H1 (cell line): Measurements from ENCODE around the gene CYTH1. TPM values are rescaled to one million over a fixed set of nuclear protein-coding genes. Genes with fewer than 3 reads are reported as not detected.

Experiments used
- CTCF ChIP-seq, 3 experiments: IDR thresholded peaks; 1 replicate in 2 of 3; 2 replicates in 1 of 3; pipeline versions ENCODE4 v1.5.1 to v1.6.1; 2011; ENCODE audit warnings: low read length in 3 of 3, mild to moderate bottlenecking in 3 of 3, inconsistent platforms in 2 of 3, low read depth in 1 of 3, moderate library complexity in 1 of 3; ENCODE audit not compliant: insufficient read depth in 1 of 3; ENCODE audit errors: control extremely low read depth in 1 of 3
- EGR1 ChIP-seq: IDR thresholded peaks from 2 replicates; pipeline ENCODE4 v1.6.1; 2011; ENCODE audit warnings: low read depth, low read length, borderline replicate concordance
- JUN ChIP-seq: IDR thresholded peaks from 2 replicates; pipeline ENCODE4 v1.6.1; 2011; ENCODE audit warnings: low read depth, mild to moderate bottlenecking, improper control_type of control experiment, low read length
- RXRA ChIP-seq: IDR thresholded peaks from 2 replicates; pipeline ENCODE4 v1.6.1; 2011; ENCODE audit warnings: low read depth, mild to moderate bottlenecking, low read length, moderate library complexity; ENCODE audit not compliant: insufficient read depth
- SP2 ChIP-seq: IDR thresholded peaks from 2 replicates; pipeline ENCODE4 v1.6.1; 2012; ENCODE audit warnings: mild to moderate bottlenecking, low read length, inconsistent platforms
- TBP ChIP-seq: IDR thresholded peaks from 2 replicates; pipeline ENCODE4 v1.6.1; 2011; ENCODE audit warnings: low read depth, low read length, improper control_type of control experiment
- polyA plus RNA-seq, 7 experiments: library from polyadenylated mRNA; depleted of rRNA in 3 of 7; stranded (reverse) in 5 of 7; unstranded in 2 of 7; fragments of >200 nt in 5 of 7; fragments of 200-250 nt in 2 of 7; gene quantifications; 1 replicate in 5 of 7; 2 replicates in 1 of 7; 4 replicates in 1 of 7; pipeline versions ENCODE4 v1.2.1 to v1.2.3, GENCODE V29; 2011 to 2013; ENCODE audit warnings: missing spikeins in 2 of 7, mixed read lengths in 2 of 7
- total RNA-seq: library from RNA; stranded (reverse); fragmentation: NEBNext Ultra II Directional; extraction: Animal tissue kit (Norgen Biotek cat#: 25700); gene quantifications from 2 replicates; pipeline ENCODE4 v1.2.1, GENCODE V29; 2021

CYTH1 gene
- total and polyA plus RNA-seq, 2 of the 8 experiments (the other 6 are each of a cell fraction or from before 2014, with no cell fraction given): 12.8 to 14.8 TPM

- TF ChIP-seq RXRA (no peak), JUN (no peak), EGR1 (no peak), CTCF (IDR thresholded peaks at IDR 0.05; ENCODE audit: control extremely low read depth in 1 of 3, insufficient read depth in 1 of 3, low read depth in 1 of 3, low read length in 3 of 3) (no peak), TBP (no peak), SP2 (no peak)
Observed at GRCh38 chr17:78741644-78742284, 40.3 kb downstream of the CYTH1 start (continued).
